IPS-18c (cell line): ENCODE results near the gene GRK7.
"Not testable (repeated sequence)": the region's sequence is repeated elsewhere in the genome, so short reads cannot be mapped to it uniquely, and the experiment has no call there.

ENCODE experiments used
- H3K4me3 ChIP-seq: 2 replicates; pipeline ENCODE4 v1.7.0; 2013; ENCODE audit warnings: low read depth, mild to moderate bottlenecking, low read length, moderate library complexity; ENCODE audit not compliant: insufficient read depth
- H3K9me3 ChIP-seq: one replicate; pipeline ENCODE4 v1.6.1; 2013; ENCODE audit warnings: mild to moderate bottlenecking, low read length, moderate library complexity; ENCODE audit not compliant: control insufficient read depth, insufficient read depth

Gene GRK7

GRCh38 chr3:141740349-141740748 lies 22.9 kb upstream of the GRK7 start:
- Histone ChIP-seq H3K4me3 (no peak overlapping the region), H3K9me3 (no peaks in the 10 kb centered on the region)

GRCh38 chr3:141743305-141743704 lies 19.9 kb upstream of the GRK7 start:
- H3K9me3 ChIP-seq: no peaks in the 10 kb centered on the region
- no peak overlapping the region for H3K4me3 ChIP-seq

- H3K9me3 ChIP-seq: no peaks in the 10 kb centered on the region
- H3K4me3 ChIP-seq: no peak overlapping the region
These were observed 16.2 kb upstream of the GRK7 start for GRCh38 chr3:141746962-141747361.

- no peaks in the 10 kb centered on the region for H3K9me3 ChIP-seq
- no peak overlapping the region for H3K4me3 ChIP-seq
These were observed 9.8 kb upstream of the GRK7 start for GRCh38 chr3:141753399-141753798.

- Histone ChIP-seq H3K4me3 (no peak overlapping the region), H3K9me3 (no peaks in the 10 kb centered on the region)
These were observed 9.2 kb upstream of the GRK7 start for GRCh38 chr3:141754032-141754431.

GRCh38 chr3:141762552-141762951 lies 656 bp upstream of the GRK7 start:
- H3K9me3 ChIP-seq, H3K4me3 ChIP-seq: not testable (repeated sequence)

- Histone ChIP-seq H3K9me3 (no peaks in the 10 kb centered on the region), H3K4me3 (no peak overlapping the region)
These were observed 837 bp downstream of the GRK7 start for GRCh38 chr3:141764045-141764444.

GRCh38 chr3:141764465-141764864 lies 1.3 kb downstream of the GRK7 start:
- no peak overlapping the region for H3K4me3 ChIP-seq
- H3K9me3 ChIP-seq: no peaks in the 10 kb centered on the region

- Histone ChIP-seq H3K4me3 (no peak overlapping the region), H3K9me3 (no peaks in the 10 kb centered on the region)
These were observed 1.8 kb downstream of the GRK7 start for GRCh38 chr3:141764986-141765385.

GRCh38 chr3:141767066-141767465 lies 3.9 kb downstream of the GRK7 start:
- Histone ChIP-seq H3K9me3 (no peaks in the 10 kb centered on the region), H3K4me3 (no peak overlapping the region)

- no peak overlapping the region for H3K4me3 ChIP-seq
These were observed 6.2 kb downstream of the GRK7 start for GRCh38 chr3:141769221-141769894.

GRCh38 chr3:141773676-141774075 lies 10.5 kb downstream of the GRK7 start:
- no peaks in the 10 kb centered on the region for H3K9me3 ChIP-seq
- no peak overlapping the region for H3K4me3 ChIP-seq

More at GRCh38 chr3:141769221-141769894, 6.2 kb downstream of the GRK7 start:
- no peaks in the 10 kb centered on the region for H3K9me3 ChIP-seq

GRCh38 chr3:141776376-141776775 lies 13.2 kb downstream of the GRK7 start:
- H3K9me3 ChIP-seq: no peaks in the 10 kb centered on the region

GRCh38 chr3:141776885-141777284 lies 13.7 kb downstream of the GRK7 start:
- no peak overlapping the region for H3K4me3 ChIP-seq
- no peaks in the 10 kb centered on the region for H3K9me3 ChIP-seq

More at GRCh38 chr3:141776376-141776775, 13.2 kb downstream of the GRK7 start:
- H3K4me3 ChIP-seq: no peak overlapping the region

- H3K4me3 ChIP-seq: no peak overlapping the region
- H3K9me3 ChIP-seq: no peaks in the 10 kb centered on the region
These were observed 15.0 kb downstream of the GRK7 start for GRCh38 chr3:141777957-141778813.

GRCh38 chr3:141779667-141780066 lies 16.5 kb downstream of the GRK7 start:
- no peaks in the 10 kb centered on the region for H3K9me3 ChIP-seq
- no peak overlapping the region for H3K4me3 ChIP-seq

- H3K9me3 ChIP-seq: no peaks in the 10 kb centered on the region
- H3K4me3 ChIP-seq: no peak overlapping the region
These were observed 19.3 kb downstream of the GRK7 start for GRCh38 chr3:141782386-141782932.

GRCh38 chr3:141783632-141784031 lies 20.4 kb downstream of the GRK7 start:
- Histone ChIP-seq H3K9me3 (no peaks in the 10 kb centered on the region), H3K4me3 (no peak overlapping the region)
